HG02884 (cell line): Measurements from ENCODE around the gene PLCB3.
A peak's percentile ranks its signal among the peaks of the same experiment; 100 is the strongest.

ENCODE experiments used
- ATAC-seq: cut with Tn5 transposase; IDR thresholded peaks from one replicate; pipeline ENCODE4 v1.9.1; 2021; ENCODE audit warnings: mild to moderate bottlenecking, moderate library complexity; ENCODE audit not compliant: unreplicated experiment

The PLCB3 gene

GRCh38 chr11:64265176-64266160, 14.1 kb downstream of the PLCB3 start:
- no peak for ATAC-seq

- ATAC-seq, result no peak
Observed at GRCh38 chr11:64266339-64266738, 15.0 kb downstream of the PLCB3 start.

- ATAC-seq, result no peak
Observed at GRCh38 chr11:64267207-64267945, 16.0 kb downstream of the PLCB3 start.

GRCh38 chr11:64268025-64268892, 16.9 kb downstream of the PLCB3 start:
- no peak for ATAC-seq

GRCh38 chr11:64268893-64269539, 17.7 kb downstream of the PLCB3 start:
- no peak for ATAC-seq

- ATAC-seq, result peak; percentile 60
Observed at GRCh38 chr11:64269540-64270220, 18.4 kb downstream of the PLCB3 start.

GRCh38 chr11:64275031-64275800, 23.9 kb downstream of the PLCB3 start:
- ATAC-seq, result no peak

GRCh38 chr11:64275841-64276240, 24.5 kb downstream of the PLCB3 start:
- no peak for ATAC-seq

- no peak for ATAC-seq
Observed at GRCh38 chr11:64276653-64277431, 25.5 kb downstream of the PLCB3 start.

GRCh38 chr11:64278576-64279190, 27.4 kb downstream of the PLCB3 start:
- ATAC-seq, result no peak

GRCh38 chr11:64281957-64282770, 30.8 kb downstream of the PLCB3 start:
- no peak for ATAC-seq

- no peak for ATAC-seq
Observed at GRCh38 chr11:64283092-64283491, 31.8 kb downstream of the PLCB3 start.

- peak; percentile 72 for ATAC-seq
Observed at GRCh38 chr11:64284048-64284961, 33.0 kb downstream of the PLCB3 start, which contains the start of gene BAD. Gene BAD (minus strand): TSS chr11:64284665. CDS start chr11:64284368, 297 bp downstream.

GRCh38 chr11:64284962-64285884, 33.9 kb downstream of the PLCB3 start, which contains the start of gene GPR137:
Gene GPR137 (plus strand): TSS chr11:64285848. CDS start chr11:64286525, 677 bp downstream.
- peak; percentile 49 for ATAC-seq
